Measurements from ENCODE around the gene BEGAIN. TPM values are rescaled to one million over a fixed set of nuclear protein-coding genes. Genes with fewer than 3 reads are reported as not detected.

The BEGAIN gene
- total RNA-seq, 1 experiment from 2014 or later = 7.0 TPM

DNA sequence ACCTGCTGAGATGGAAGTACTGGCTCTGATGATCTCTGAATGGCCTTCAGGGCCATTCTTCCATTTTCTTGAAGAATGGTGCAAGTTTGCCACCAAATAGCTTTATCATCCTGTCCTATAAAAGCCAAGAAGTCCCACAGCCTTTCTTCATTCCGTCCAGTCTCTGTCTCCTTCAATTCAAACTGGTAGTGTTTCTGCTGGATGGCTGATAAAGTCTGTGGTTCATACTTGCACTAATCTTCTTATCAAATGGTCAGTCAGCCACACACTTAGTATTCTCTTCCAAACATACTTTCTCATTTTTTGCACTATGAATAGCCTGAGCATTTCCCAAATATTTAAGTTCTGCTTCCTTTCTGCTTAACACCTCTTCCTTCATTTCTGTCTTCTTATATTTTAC is 39.4 kb upstream of the BEGAIN start:
- Mint-ChIP-seq H3K9me3 (ENCODE audit: unreplicated experiment) (peaks cover 7% of the 10 kb centered on the region), H3K27me3 (ENCODE audit: insufficient read depth, unreplicated experiment) (peaks cover 48% of the 10 kb centered on the region), H3K27ac (ENCODE audit: low read depth, unreplicated experiment) (no peak overlapping the region), H3K4me3 (ENCODE audit: unreplicated experiment) (no peak overlapping the region), H3K4me1 (ENCODE audit: insufficient read depth, unreplicated experiment) (no peaks in the 10 kb centered on the region), H3K36me3 (ENCODE audit: insufficient read depth, unreplicated experiment) (no peaks in the 10 kb centered on the region)
- no peak for DNase-seq (ENCODE audit: unreplicated experiment)
- ChIA-PET CTCF (no interaction called here), POLR2A (interaction anchor here (0.6 to 1.0 kb wide), 2 partner anchors 9 to 150 kb away, joined by 3 to 5 read pairs; no protein-coding TSS in a partner anchor)
- BruUV-seq (replicated peaks) = no TSS peak
- no peak for TF ChIP-seq CTCF (IDR thresholded peaks at IDR 0.05; ENCODE audit: unreplicated experiment)
- intact Hi-C loops (cut with micrococcal nuclease) = no loop called here

- Mint-ChIP-seq H3K27ac (ENCODE audit: low read depth, unreplicated experiment) (no peak overlapping the region), H3K36me3 (ENCODE audit: insufficient read depth, unreplicated experiment) (no peaks in the 10 kb centered on the region), H3K9me3 (ENCODE audit: unreplicated experiment) (peaks cover 7% of the 10 kb centered on the region), H3K27me3 (ENCODE audit: insufficient read depth, unreplicated experiment) (peaks cover 66% of the 10 kb centered on the region), H3K4me3 (ENCODE audit: unreplicated experiment) (no peak overlapping the region), H3K4me1 (ENCODE audit: insufficient read depth, unreplicated experiment) (no peaks in the 10 kb centered on the region)
- no TSS peak for BruUV-seq (replicated peaks)
- DNase-seq (ENCODE audit: unreplicated experiment) = no peak
- TF ChIP-seq CTCF (IDR thresholded peaks at IDR 0.05; ENCODE audit: unreplicated experiment) = no peak
- intact Hi-C loops (cut with micrococcal nuclease) = no loop called here
- CTCF ChIA-PET = interaction anchor here (0.5 kb wide), 1 partner anchor 253 kb away, joined by 4 read pairs; no protein-coding TSS in a partner anchor
- POLR2A ChIA-PET = no interaction called here
These were observed 36.7 kb upstream of the BEGAIN start for GRCh38 chr14:100623961-100624360.

GRCh38 chr14:100623557-100623956 is 36.3 kb upstream of the BEGAIN start:
- ChIA-PET POLR2A (no interaction called here), CTCF (interaction anchor here (0.5 kb wide), 1 partner anchor 254 kb away, joined by 4 read pairs; no protein-coding TSS in a partner anchor)
- Mint-ChIP-seq H3K36me3 (ENCODE audit: insufficient read depth, unreplicated experiment) (no peaks in the 10 kb centered on the region), H3K9me3 (ENCODE audit: unreplicated experiment) (peaks cover 7% of the 10 kb centered on the region), H3K27ac (ENCODE audit: low read depth, unreplicated experiment) (no peak overlapping the region), H3K27me3 (ENCODE audit: insufficient read depth, unreplicated experiment) (peaks cover 67% of the 10 kb centered on the region), H3K4me1 (ENCODE audit: insufficient read depth, unreplicated experiment) (no peaks in the 10 kb centered on the region), H3K4me3 (ENCODE audit: unreplicated experiment) (no peak overlapping the region)
- no peak for TF ChIP-seq CTCF (IDR thresholded peaks at IDR 0.05; ENCODE audit: unreplicated experiment)
- no peak for DNase-seq (ENCODE audit: unreplicated experiment)
- intact Hi-C loops (cut with micrococcal nuclease) = no loop called here
- BruUV-seq (replicated peaks) = no TSS peak

DNA sequence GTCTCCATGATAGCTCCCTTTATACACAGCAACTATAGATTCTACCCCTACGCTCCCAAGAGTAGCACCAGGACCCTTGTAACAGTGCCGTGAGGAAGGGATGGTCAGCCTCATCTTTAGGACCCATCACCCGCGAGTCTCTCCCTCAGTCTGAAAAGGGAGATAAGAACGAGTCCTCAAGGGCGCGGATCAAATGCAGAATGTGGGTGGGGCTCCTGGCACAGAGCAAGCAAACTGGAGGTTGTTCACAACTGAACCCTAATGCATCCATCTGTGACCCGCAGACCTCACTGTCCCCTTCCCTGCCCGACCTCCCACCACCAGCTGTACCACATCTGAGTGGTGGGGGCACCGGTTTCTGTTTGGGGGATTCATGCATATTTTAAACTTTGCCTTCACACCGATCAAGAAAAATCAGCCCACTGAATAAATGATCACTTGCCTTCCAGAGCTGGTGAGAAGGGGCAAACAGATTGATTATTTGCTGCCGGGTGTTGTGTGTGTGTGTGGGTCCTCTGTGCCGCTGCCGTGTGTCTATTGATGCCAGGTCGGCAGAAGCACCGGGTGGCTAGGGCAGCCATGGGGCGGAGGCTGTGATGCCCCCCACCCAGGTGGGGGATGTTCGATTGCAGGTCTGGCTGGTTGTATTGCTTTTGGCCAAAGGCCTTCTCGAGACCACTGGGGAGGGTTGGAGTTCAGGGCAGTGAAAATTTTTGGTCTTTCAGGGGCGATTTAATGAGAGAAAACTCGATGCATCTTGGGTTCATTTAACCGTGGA is 35.7 kb upstream of the BEGAIN start:
- DNase-seq (ENCODE audit: unreplicated experiment) = no peak
- Mint-ChIP-seq H3K27me3 (ENCODE audit: insufficient read depth, unreplicated experiment) (peaks cover 65% of the 10 kb centered on the region), H3K36me3 (ENCODE audit: insufficient read depth, unreplicated experiment) (no peaks in the 10 kb centered on the region), H3K9me3 (ENCODE audit: unreplicated experiment) (peaks cover 7% of the 10 kb centered on the region), H3K4me3 (ENCODE audit: unreplicated experiment) (no peak overlapping the region), H3K4me1 (ENCODE audit: insufficient read depth, unreplicated experiment) (no peaks in the 10 kb centered on the region), H3K27ac (ENCODE audit: low read depth, unreplicated experiment) (no peak overlapping the region)
- TF ChIP-seq CTCF (IDR thresholded peaks at IDR 0.05; ENCODE audit: unreplicated experiment) = no peak
- no TSS peak for BruUV-seq (replicated peaks)
- ChIA-PET POLR2A (no interaction called here), CTCF (interaction anchor here (0.5 kb wide), 1 partner anchor 8 kb away, joined by 3 read pairs; no protein-coding TSS in a partner anchor)
- intact Hi-C loops (cut with micrococcal nuclease) = no loop called here
